HG02981 (cell line): ENCODE measurements around the gene TNS4.

Source experiments
- ATAC-seq: cut with Tn5 transposase; IDR thresholded peaks from one replicate; pipeline ENCODE4 v1.9.1; 2021; ENCODE audit warnings: mild to moderate bottlenecking, moderate library complexity; ENCODE audit not compliant: unreplicated experiment

TNS4 gene

GRCh38 chr17:40475234-40475908 is 26.1 kb downstream of the TNS4 start:
- ATAC-seq: no peak

GRCh38 chr17:40474419-40475002 is 26.9 kb downstream of the TNS4 start:
- ATAC-seq: no peak

- ATAC-seq: no peak
Observed at GRCh38 chr17:40473573-40474365, 27.7 kb downstream of the TNS4 start.

GRCh38 chr17:40472733-40473452 is 28.5 kb downstream of the TNS4 start:
- no peak for ATAC-seq

- no peak for ATAC-seq
Observed at GRCh38 chr17:40471846-40472732, 29.3 kb downstream of the TNS4 start.

GRCh38 chr17:40470932-40471828 is 30.2 kb downstream of the TNS4 start:
- no peak for ATAC-seq

GRCh38 chr17:40469805-40470675 is 31.4 kb downstream of the TNS4 start:
- ATAC-seq: no peak

- no peak for ATAC-seq
Observed at GRCh38 chr17:40468560-40468959, 32.9 kb downstream of the TNS4 start.

- ATAC-seq: no peak
Observed at GRCh38 chr17:40467281-40467867, 34.0 kb downstream of the TNS4 start.

- no peak for ATAC-seq
Observed at GRCh38 chr17:40466298-40466971, 35.0 kb downstream of the TNS4 start.

- no peak for ATAC-seq
Observed at GRCh38 chr17:40464392-40464855, 37.0 kb downstream of the TNS4 start.

- ATAC-seq: no peak
Observed at GRCh38 chr17:40463122-40463550, 38.3 kb downstream of the TNS4 start.

- no peak for ATAC-seq
Observed at GRCh38 chr17:40462343-40463121, 38.9 kb downstream of the TNS4 start.

GRCh38 chr17:40461732-40462342 is 39.6 kb downstream of the TNS4 start:
- ATAC-seq: no peak

GRCh38 chr17:40460968-40461731 is 40.3 kb downstream of the TNS4 start:
- ATAC-seq: no peak
